Activated CD4-positive, alpha-beta T cell treated with anti-CD3 and anti-CD28 coated beads for 1 hour (primary cell): ENCODE results near the gene SLC39A9.
"Not testable (repeated sequence)": the region's sequence is repeated elsewhere in the genome, so short reads cannot be mapped to it uniquely, and the experiment has no call there.

Experiments
- DNase-seq: peaks from one replicate; pipeline ENCODE4 v3.0.0-alpha.2; 2020

SLC39A9 gene

GRCh38 chr14:69370061-69370460 is 28.4 kb upstream of the SLC39A9 start:
- no peak for DNase-seq

- no peak for DNase-seq
Measured at GRCh38 chr14:69372146-69372545, 26.3 kb upstream of the SLC39A9 start.

GRCh38 chr14:69373104-69373503 is 25.4 kb upstream of the SLC39A9 start:
- DNase-seq = no peak

GRCh38 chr14:69374235-69374634 is 24.3 kb upstream of the SLC39A9 start:
- no peak for DNase-seq

- DNase-seq = no peak
Measured at GRCh38 chr14:69375182-69375581, 23.3 kb upstream of the SLC39A9 start.

GRCh38 chr14:69375722-69376121 is 22.8 kb upstream of the SLC39A9 start:
- no peak for DNase-seq

- DNase-seq = no peak
Measured at GRCh38 chr14:69376439-69376838, 22.1 kb upstream of the SLC39A9 start.

- DNase-seq = no peak
Measured at GRCh38 chr14:69378274-69378673, 20.2 kb upstream of the SLC39A9 start.

- no peak for DNase-seq
Measured at GRCh38 chr14:69387311-69387710, 11.2 kb upstream of the SLC39A9 start.

- not testable (repeated sequence) for DNase-seq
Measured at GRCh38 chr14:69391400-69391799, 7.1 kb upstream of the SLC39A9 start.

GRCh38 chr14:69392481-69392880 is 6.0 kb upstream of the SLC39A9 start:
- no peak for DNase-seq

GRCh38 chr14:69395929-69396328 is 2.6 kb upstream of the SLC39A9 start:
- DNase-seq = no peak

- DNase-seq = no peak
Measured at GRCh38 chr14:69398818-69399210, 322 bp downstream of the SLC39A9 start.

- no peak for DNase-seq
Measured at GRCh38 chr14:69399750-69400149, 1.3 kb downstream of the SLC39A9 start.

- DNase-seq = no peak
Measured at GRCh38 chr14:69400154-69400553, 1.7 kb downstream of the SLC39A9 start.

GRCh38 chr14:69401841-69402240 is 3.3 kb downstream of the SLC39A9 start:
- no peak for DNase-seq

GRCh38 chr14:69404478-69404877 is 6.0 kb downstream of the SLC39A9 start:
- DNase-seq = no peak

- DNase-seq = no peak
Measured at GRCh38 chr14:69404883-69405282, 6.4 kb downstream of the SLC39A9 start.

- no peak for DNase-seq
Measured at GRCh38 chr14:69405762-69406161, 7.3 kb downstream of the SLC39A9 start.

GRCh38 chr14:69408331-69408960 is 10.0 kb downstream of the SLC39A9 start:
- no peak for DNase-seq

GRCh38 chr14:69413483-69413882 is 15.0 kb downstream of the SLC39A9 start:
- no peak for DNase-seq

GRCh38 chr14:69416087-69416486 is 17.6 kb downstream of the SLC39A9 start:
- DNase-seq = not testable (repeated sequence)

- no peak for DNase-seq
Measured at GRCh38 chr14:69423279-69423678, 24.8 kb downstream of the SLC39A9 start.

- no peak for DNase-seq
Measured at GRCh38 chr14:69424149-69424923, 25.8 kb downstream of the SLC39A9 start.

GRCh38 chr14:69427596-69427995 is 29.1 kb downstream of the SLC39A9 start:
- no peak for DNase-seq
